Psoas muscle (tissue), 8 donors: ENCODE data around the gene OPRD1. TPM values are rescaled to one million over a fixed set of nuclear protein-coding genes. Genes with fewer than 3 reads are reported as not detected.

ENCODE experiments used
- ATAC-seq, 4 donors: fragments of 200-7000 bp; cut with Tn5 transposase; one replicate each; pipeline ENCODE4 v1.9.1; 2020; ENCODE audit warnings: moderate library complexity in 3 of 4, mild to moderate bottlenecking in 2 of 4
- DNase-seq, 2 donors: peaks; one replicate each; pipeline ENCODE4 v3.0.0-alpha.2; 2020
- H3K27ac ChIP-seq: fragments of 200-600 bp; one replicate; pipeline ENCODE4 v1.8.0; 2022
- H3K27me3 ChIP-seq, 3 donors: fragments of 200-600 bp in 1 of 3; one replicate each; pipeline versions ENCODE4 v1.6.1 to v1.8.0; 2013 to 2022; ENCODE audit warnings: low read length in 2 of 3, mild to moderate bottlenecking in 2 of 3, moderate library complexity in 1 of 3; ENCODE audit not compliant: insufficient read depth in 3 of 3
- H3K36me3 ChIP-seq, 2 donors: fragments of 200-600 bp in 1 of 2; one replicate each; pipeline versions ENCODE4 v1.6.1 to v1.8.0; 2013 to 2022; ENCODE audit warnings: low read depth in 1 of 2, mild to moderate bottlenecking in 1 of 2, moderate library complexity in 1 of 2; ENCODE audit not compliant: insufficient read depth in 1 of 2
- H3K4me1 ChIP-seq: fragments of 200-600 bp; one replicate; pipeline ENCODE4 v1.8.0; 2022
- H3K4me3 ChIP-seq: fragments of 200-600 bp; one replicate; pipeline ENCODE4 v1.8.0; 2022; ENCODE audit warnings: mild to moderate bottlenecking
- H3K9me3 ChIP-seq: fragments of 200-600 bp; one replicate; pipeline ENCODE4 v1.8.0; 2022
- CTCF ChIP-seq: fragments of 200-600 bp; IDR thresholded peaks from one replicate; pipeline ENCODE4 v1.8.0; 2022; ENCODE audit warnings: antibody characterized with exemption
- WGBS, 3 donors: extraction: QIAGEN DNeasy Blood & Tissue Kit; methylation state at CpG; one replicate each; pipeline versions ENCODE4 v1.1.6 to v1.1.7; 2013; 5-methylcytosine and 5-hydroxymethylcytosine counted together
- intact Hi-C, 2 donors: fragments of 100-400 bp; cut with DNase I; formaldehyde crosslinking; loops; one replicate each; pipeline versions ENCODE4 v1.11.0 to v1.14.2; 2022
- polyA plus RNA-seq, 3 donors: library from polyadenylated mRNA; stranded (reverse); fragments of 200-250 nt; gene quantifications; one replicate each; pipeline ENCODE4 v1.2.3, GENCODE V29; 2013
- total RNA-seq, 4 donors: library from RNA; stranded (reverse); fragmentation: NEBNext Ultra II Directional in 2 of 4; extraction: Animal tissue kit (Norgen Biotek cat#: 25700) in 2 of 4; gene quantifications; one replicate each; pipeline versions ENCODE4 v1.2.1 to v1.2.4, GENCODE V29; 2021 to 2023
- donor health status: healthy with polysubstance abuse.
- donor health status: DM: no; HTN: no; CAD: no; lungs with moderate emphysema.
- donor health status: Bipolar disorder and iron deficiency.
- donor health status: healthy.
- donor health status: DM: yes; HTN: yes; CAD: no.
- donor health status: DM: no; HTN: no; CAD: no.
- donor health status: DM: no; HTN: no; CAD: no.
- donor health status: DM: yes; HTN: yes; CAD: no.

Gene OPRD1
- total and polyA plus RNA-seq, 7 donors = 0.02 to 0.12 (median 0.05) TPM; not detected in 3

- Histone ChIP-seq H3K4me1 (no peaks in the 10 kb centered on the region), H3K9me3 (no peaks in the 10 kb centered on the region), H3K27ac (no peak overlapping the region), H3K36me3 (no peaks in the 10 kb centered on the region), H3K27me3 (no peaks in the 10 kb centered on the region), H3K4me3 (no peak overlapping the region)
- 75 to 87% (median 79%) methylated on average over 2 of the region's 2 CpGs for WGBS, 3 donors
- DNase-seq (no peak), ATAC-seq (no peak)
- TF ChIP-seq CTCF = no peak
- intact Hi-C loops = no loop called here
These were observed 18.8 kb downstream of the OPRD1 start for GRCh38 chr1:28830814-28831213.

- no peaks in the 10 kb centered on the region for H3K4me1 ChIP-seq
- no peak for DNase-seq
- no peak overlapping the region for H3K27ac ChIP-seq
- no peak for TF ChIP-seq CTCF
- 77 to 88% (median 79%) methylated on average over 4 of the region's 4 CpGs for WGBS, 3 donors
- H3K27me3 ChIP-seq = no peaks in the 10 kb centered on the region
- H3K36me3 ChIP-seq = no peaks in the 10 kb centered on the region
- no peaks in the 10 kb centered on the region for H3K9me3 ChIP-seq
- no peak for ATAC-seq
- intact Hi-C loops = no loop called here
- no peak overlapping the region for H3K4me3 ChIP-seq
These were observed 21.0 kb downstream of the OPRD1 start for GRCh38 chr1:28832966-28833365.

GRCh38 chr1:28833381-28833780, 21.4 kb downstream of the OPRD1 start:
- no peaks in the 10 kb centered on the region for H3K36me3 ChIP-seq
- no peak for DNase-seq
- no peak for ATAC-seq
- no peak for TF ChIP-seq CTCF
- H3K4me1 ChIP-seq = no peaks in the 10 kb centered on the region
- no peaks in the 10 kb centered on the region for H3K27me3 ChIP-seq
- no peak overlapping the region for H3K4me3 ChIP-seq
- H3K27ac ChIP-seq = no peak overlapping the region
- H3K9me3 ChIP-seq = no peaks in the 10 kb centered on the region
- intact Hi-C loops = no loop called here
- WGBS, 3 donors = 84 to 86% (median 85%) methylated on average over 7 of the region's 7 CpGs

- intact Hi-C loops = no loop called here
- no peaks in the 10 kb centered on the region for H3K27me3 ChIP-seq
- H3K27ac ChIP-seq = no peak overlapping the region
- DNase-seq = no peak
- TF ChIP-seq CTCF = no peak
- WGBS, 3 donors = 43 to 44% (median 43%) methylated on average over 4 of the region's 4 CpGs
- H3K9me3 ChIP-seq = no peaks in the 10 kb centered on the region
- ATAC-seq = no peak
- H3K4me3 ChIP-seq = no peak overlapping the region
- no peaks in the 10 kb centered on the region for H3K4me1 ChIP-seq
- no peaks in the 10 kb centered on the region for H3K36me3 ChIP-seq
These were observed 23.3 kb downstream of the OPRD1 start for GRCh38 chr1:28835237-28835650.

GRCh38 chr1:28836421-28836956, 24.5 kb downstream of the OPRD1 start:
- Histone ChIP-seq H3K36me3 (no peaks in the 10 kb centered on the region), H3K27ac (no peak overlapping the region), H3K9me3 (no peaks in the 10 kb centered on the region), H3K4me1 (no peaks in the 10 kb centered on the region), H3K4me3 (no peak overlapping the region), H3K27me3 (no peaks in the 10 kb centered on the region)
- DNase-seq (no peak), ATAC-seq (no peak)
- 73 to 80% (median 79%) methylated on average over 14 to 15 of the region's 15 CpGs for WGBS, 3 donors
- intact Hi-C loops = no loop called here
- no peak for TF ChIP-seq CTCF
